WTC11 (cell line): ENCODE data around the gene ATP8B3. TPM values are rescaled to one million over a fixed set of nuclear protein-coding genes. Genes with fewer than 3 reads are reported as not detected.

Source experiments
- ATAC-seq: fragments of 200-7000 bp; cut with Tn5 transposase; 2 replicates; pipeline ENCODE4 v1.10.0; 2021; ENCODE audit warnings: mild to moderate bottlenecking, moderate library complexity
- CTCF ChIA-PET: fragments of 300-600 bp; sonication (Branson Sonifier 250); formaldehyde crosslinking; loops from one replicate; lab custom pipeline; 2021; ENCODE audit warnings: antibody characterized with exemption; lab: Charles Lee
- POLR2A ChIA-PET: fragments of 350-600 bp; sonication (Branson Sonifier 250); formaldehyde crosslinking; loops from one replicate; lab custom pipeline; 2021; ENCODE audit warnings: antibody characterized with exemption; lab: Charles Lee
- DNase-seq: peaks from one replicate; pipeline ENCODE4 v3.0.0; 2021; ENCODE audit warnings: low spot score
- H3K27ac Mint-ChIP-seq: 2 replicates; pipeline ENCODE4 v1.8.0; 2021; ENCODE audit warnings: mixed read lengths
- H3K27me3 Mint-ChIP-seq: 2 replicates; pipeline ENCODE4 v1.8.0; 2021; ENCODE audit warnings: low read depth, mild to moderate bottlenecking, moderate library complexity, mixed read lengths
- H3K36me3 Mint-ChIP-seq: 2 replicates; pipeline ENCODE4 v1.8.0; 2021; ENCODE audit warnings: mixed read lengths
- H3K4me1 Mint-ChIP-seq: 2 replicates; pipeline ENCODE4 v1.8.0; 2022; ENCODE audit warnings: mixed read lengths
- H3K4me3 Mint-ChIP-seq: 2 replicates; pipeline ENCODE4 v1.8.0; 2021; ENCODE audit warnings: mild to moderate bottlenecking, moderate library complexity, mixed read lengths
- H3K9me3 Mint-ChIP-seq: 2 replicates; pipeline ENCODE4 v1.8.0; 2021; ENCODE audit warnings: mixed read lengths
- ETV6 ChIP-seq: sonication (generic); formaldehyde crosslinking; IDR thresholded peaks from 2 replicates; pipeline ENCODE4 v1.8.1; 2022; ENCODE audit warnings: mild to moderate bottlenecking, missing genetic modification reagents
- FOXJ3 ChIP-seq: sonication (generic); formaldehyde crosslinking; IDR thresholded peaks from 2 replicates; pipeline ENCODE4 v1.9.0; 2021; ENCODE audit warnings: missing genetic modification reagents, mild to moderate bottlenecking, borderline replicate concordance
- FOXP1 ChIP-seq: sonication (generic); formaldehyde crosslinking; IDR thresholded peaks from 2 replicates; pipeline ENCODE4 v1.8.0; 2022; ENCODE audit warnings: missing genetic modification reagents, mild to moderate bottlenecking, moderate library complexity, borderline replicate concordance
- MYBL2 ChIP-seq: sonication (generic); formaldehyde crosslinking; IDR thresholded peaks from 2 replicates; pipeline ENCODE4 v1.8.1; 2023; ENCODE audit warnings: mild to moderate bottlenecking, moderate library complexity, missing genetic modification reagents
- SMAD4 ChIP-seq: sonication (generic); formaldehyde crosslinking; IDR thresholded peaks from 2 replicates; pipeline ENCODE4 v1.8.0; 2022; ENCODE audit warnings: mild to moderate bottlenecking, missing genetic modification reagents
- SP1 ChIP-seq: sonication (generic); formaldehyde crosslinking; conservative IDR thresholded peaks from 2 replicates; pipeline ENCODE4 v1.8.1; 2022; ENCODE audit warnings: missing genetic modification reagents
- TP53 ChIP-seq: sonication (generic); formaldehyde crosslinking; IDR thresholded peaks from 2 replicates; pipeline ENCODE4 v1.8.1; 2023; ENCODE audit warnings: mild to moderate bottlenecking, missing genetic modification reagents
- ZNF121 ChIP-seq: sonication (generic); formaldehyde crosslinking; IDR thresholded peaks from 2 replicates; pipeline ENCODE4 v1.8.0; 2023; ENCODE audit warnings: missing genetic modification reagents
- ZNF263 ChIP-seq: sonication (generic); formaldehyde crosslinking; IDR thresholded peaks from 2 replicates; pipeline ENCODE4 v1.8.1; 2022; ENCODE audit warnings: low read depth, mild to moderate bottlenecking, moderate library complexity, missing genetic modification reagents
- ZNF423 ChIP-seq: fragments of 250-450 bp; sonication (Bioruptor Pico); IDR thresholded peaks from 2 replicates; pipeline ENCODE4 v2.1.2; 2022; ENCODE audit warnings: mild to moderate bottlenecking, moderate library complexity
- total RNA-seq: library from RNA; stranded (reverse); gene quantifications from 3 replicates; pipeline ENCODE4 v1.2.3, GENCODE V29; 2021
- TF ChIP-seq, protein P1 (sequence below): sonication (generic); formaldehyde crosslinking; IDR thresholded peaks from 2 replicates; pipeline ENCODE4 v1.8.1; 2023; ENCODE audit warnings: mild to moderate bottlenecking, moderate library complexity, missing genetic modification reagents
- TF ChIP-seq, protein P2 (sequence below): fragments of 250-450 bp; sonication (Bioruptor Pico); IDR thresholded peaks from 2 replicates; pipeline ENCODE4 v1.9.0; 2021; ENCODE audit warnings: mild to moderate bottlenecking
- TF ChIP-seq, protein P3 (sequence below): fragments of 250-450 bp; sonication (Bioruptor Pico); IDR thresholded peaks from 2 replicates; pipeline ENCODE4 v1.9.0; 2021; ENCODE audit warnings: mild to moderate bottlenecking, borderline replicate concordance
- TF ChIP-seq, protein P4 (sequence below): fragments of 200-600 bp; IDR thresholded peaks from 2 replicates; pipeline ENCODE4 v1.8.0; 2022; ENCODE audit warnings: antibody characterized with exemption
- TF ChIP-seq, protein P5 (sequence below): sonication (generic); formaldehyde crosslinking; IDR thresholded peaks from 2 replicates; pipeline ENCODE4 v1.8.1; 2022; ENCODE audit warnings: low read depth, missing genetic modification reagents, borderline replicate concordance
- TF ChIP-seq, protein P6 (sequence below): sonication (generic); formaldehyde crosslinking; IDR thresholded peaks from 2 replicates; pipeline ENCODE4 v1.8.1; 2023; ENCODE audit warnings: mild to moderate bottlenecking, missing genetic modification reagents, borderline replicate concordance

ATP8B3 gene
- total RNA-seq, 1 experiment from 2014 or later, result 5.5 TPM

DNA sequence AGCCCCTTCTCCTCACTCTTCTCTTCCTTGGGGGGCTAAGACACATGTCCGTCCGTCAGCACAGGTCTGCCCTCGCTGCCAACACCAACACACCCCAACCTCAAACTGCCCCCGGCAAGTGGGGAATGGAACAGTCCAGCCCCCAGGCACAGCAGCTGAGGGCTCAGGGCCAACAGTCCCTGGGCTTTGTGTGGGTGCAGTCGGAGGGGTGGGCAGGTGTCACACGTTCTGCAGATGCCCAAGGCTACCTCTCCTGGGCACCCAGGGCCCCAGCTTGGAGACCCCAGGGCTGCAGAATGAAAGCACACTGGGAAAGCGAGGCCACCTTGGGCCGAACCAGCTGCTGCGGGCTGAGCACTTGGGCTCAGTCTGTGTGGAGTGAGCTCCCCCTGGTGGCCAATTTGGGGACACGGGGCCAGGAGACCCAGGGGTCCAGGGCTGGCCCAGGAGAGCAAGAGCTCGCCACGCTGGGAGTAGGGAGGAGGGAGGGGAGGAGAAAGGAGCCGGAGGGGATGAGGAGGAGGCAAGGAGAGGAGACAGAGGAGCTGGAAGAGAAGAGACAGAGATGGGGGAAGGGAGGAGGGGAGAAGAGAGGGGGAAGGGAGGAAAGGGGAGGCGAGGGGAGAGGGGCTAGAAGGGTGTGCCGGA is 14.0 kb upstream of the ATP8B3 start:
- H3K27ac Mint-ChIP-seq, result peak overlapping the region; percentile 92

More for the DNA sequence above, 14.0 kb upstream of the ATP8B3 start:
- Mint-ChIP-seq H3K27me3 (no peaks in the 10 kb centered on the region), H3K4me3 (no peak overlapping the region), H3K9me3 (no peaks in the 10 kb centered on the region), H3K4me1 (peaks cover 6% of the 10 kb centered on the region; the same call in 1 of the 2 replicates), H3K36me3 (peaks cover 8% of the 10 kb centered on the region)
- peak; percentile 81 for ATAC-seq
- ChIA-PET POLR2A (interaction anchor here (0.6 to 1.3 kb wide), 5 partner anchors 12 to 1211 kb away, joined by 3 to 8 read pairs (median 3); partner anchors contain the start of gene AP3D1), CTCF (interaction anchor here (0.5 to 4.9 kb wide), 79 partner anchors 9 to 1303 kb away, joined by 3 to 216 read pairs (median 5); partner anchors contain the start of genes ADAT3, ATP8B3, MBD3 and REEP6)
- DNase-seq, result peak; percentile 93
- TF ChIP-seq, protein P1, sequence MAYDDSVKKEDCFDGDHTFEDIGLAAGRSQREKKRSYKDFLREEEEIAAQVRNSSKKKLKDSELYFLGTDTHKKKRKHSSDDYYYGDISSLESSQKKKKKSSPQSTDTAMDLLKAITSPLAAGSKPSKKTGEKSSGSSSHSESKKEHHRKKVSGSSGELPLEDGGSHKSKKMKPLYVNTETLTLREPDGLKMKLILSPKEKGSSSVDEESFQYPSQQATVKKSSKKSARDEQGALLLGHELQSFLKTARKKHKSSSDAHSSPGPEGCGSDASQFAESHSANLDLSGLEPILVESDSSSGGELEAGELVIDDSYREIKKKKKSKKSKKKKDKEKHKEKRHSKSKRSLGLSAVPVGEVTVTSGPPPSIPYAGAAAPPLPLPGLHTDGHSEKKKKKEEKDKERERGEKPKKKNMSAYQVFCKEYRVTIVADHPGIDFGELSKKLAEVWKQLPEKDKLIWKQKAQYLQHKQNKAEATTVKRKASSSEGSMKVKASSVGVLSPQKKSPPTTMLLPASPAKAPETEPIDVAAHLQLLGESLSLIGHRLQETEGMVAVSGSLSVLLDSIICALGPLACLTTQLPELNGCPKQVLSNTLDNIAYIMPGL (CRISPR knock-in tag), result 0 out of 2 replicates have a peak, but pooled peaks have one; percentile 16
- TF ChIP-seq, protein P2, sequence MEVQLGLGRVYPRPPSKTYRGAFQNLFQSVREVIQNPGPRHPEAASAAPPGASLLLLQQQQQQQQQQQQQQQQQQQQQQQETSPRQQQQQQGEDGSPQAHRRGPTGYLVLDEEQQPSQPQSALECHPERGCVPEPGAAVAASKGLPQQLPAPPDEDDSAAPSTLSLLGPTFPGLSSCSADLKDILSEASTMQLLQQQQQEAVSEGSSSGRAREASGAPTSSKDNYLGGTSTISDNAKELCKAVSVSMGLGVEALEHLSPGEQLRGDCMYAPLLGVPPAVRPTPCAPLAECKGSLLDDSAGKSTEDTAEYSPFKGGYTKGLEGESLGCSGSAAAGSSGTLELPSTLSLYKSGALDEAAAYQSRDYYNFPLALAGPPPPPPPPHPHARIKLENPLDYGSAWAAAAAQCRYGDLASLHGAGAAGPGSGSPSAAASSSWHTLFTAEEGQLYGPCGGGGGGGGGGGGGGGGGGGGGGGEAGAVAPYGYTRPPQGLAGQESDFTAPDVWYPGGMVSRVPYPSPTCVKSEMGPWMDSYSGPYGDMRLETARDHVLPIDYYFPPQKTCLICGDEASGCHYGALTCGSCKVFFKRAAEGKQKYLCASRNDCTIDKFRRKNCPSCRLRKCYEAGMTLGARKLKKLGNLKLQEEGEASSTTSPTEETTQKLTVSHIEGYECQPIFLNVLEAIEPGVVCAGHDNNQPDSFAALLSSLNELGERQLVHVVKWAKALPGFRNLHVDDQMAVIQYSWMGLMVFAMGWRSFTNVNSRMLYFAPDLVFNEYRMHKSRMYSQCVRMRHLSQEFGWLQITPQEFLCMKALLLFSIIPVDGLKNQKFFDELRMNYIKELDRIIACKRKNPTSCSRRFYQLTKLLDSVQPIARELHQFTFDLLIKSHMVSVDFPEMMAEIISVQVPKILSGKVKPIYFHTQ (CRISPR knock-in tag), result no peak
- TF ChIP-seq ZNF423 (CRISPR knock-in tag) (0 out of 2 replicates have a peak, but pooled peaks have one; percentile 49), ZNF121 (peak; percentile 91), TP53 (CRISPR knock-in tag) (no peak), SP1 (CRISPR knock-in tag) (no peak), ETV6 (no peak), SMAD4 (CRISPR knock-in tag) (no peak), FOXJ3 (CRISPR knock-in tag) (no peak), FOXP1 (CRISPR knock-in tag) (0 out of 2 replicates have a peak, but pooled peaks have one; percentile 57), ZNF263 (CRISPR knock-in tag) (peak; percentile 94; the same call in 1 of the 2 replicates), MYBL2 (peak; percentile 43; the same call in 1 of the 2 replicates)
- TF ChIP-seq, protein P3, sequence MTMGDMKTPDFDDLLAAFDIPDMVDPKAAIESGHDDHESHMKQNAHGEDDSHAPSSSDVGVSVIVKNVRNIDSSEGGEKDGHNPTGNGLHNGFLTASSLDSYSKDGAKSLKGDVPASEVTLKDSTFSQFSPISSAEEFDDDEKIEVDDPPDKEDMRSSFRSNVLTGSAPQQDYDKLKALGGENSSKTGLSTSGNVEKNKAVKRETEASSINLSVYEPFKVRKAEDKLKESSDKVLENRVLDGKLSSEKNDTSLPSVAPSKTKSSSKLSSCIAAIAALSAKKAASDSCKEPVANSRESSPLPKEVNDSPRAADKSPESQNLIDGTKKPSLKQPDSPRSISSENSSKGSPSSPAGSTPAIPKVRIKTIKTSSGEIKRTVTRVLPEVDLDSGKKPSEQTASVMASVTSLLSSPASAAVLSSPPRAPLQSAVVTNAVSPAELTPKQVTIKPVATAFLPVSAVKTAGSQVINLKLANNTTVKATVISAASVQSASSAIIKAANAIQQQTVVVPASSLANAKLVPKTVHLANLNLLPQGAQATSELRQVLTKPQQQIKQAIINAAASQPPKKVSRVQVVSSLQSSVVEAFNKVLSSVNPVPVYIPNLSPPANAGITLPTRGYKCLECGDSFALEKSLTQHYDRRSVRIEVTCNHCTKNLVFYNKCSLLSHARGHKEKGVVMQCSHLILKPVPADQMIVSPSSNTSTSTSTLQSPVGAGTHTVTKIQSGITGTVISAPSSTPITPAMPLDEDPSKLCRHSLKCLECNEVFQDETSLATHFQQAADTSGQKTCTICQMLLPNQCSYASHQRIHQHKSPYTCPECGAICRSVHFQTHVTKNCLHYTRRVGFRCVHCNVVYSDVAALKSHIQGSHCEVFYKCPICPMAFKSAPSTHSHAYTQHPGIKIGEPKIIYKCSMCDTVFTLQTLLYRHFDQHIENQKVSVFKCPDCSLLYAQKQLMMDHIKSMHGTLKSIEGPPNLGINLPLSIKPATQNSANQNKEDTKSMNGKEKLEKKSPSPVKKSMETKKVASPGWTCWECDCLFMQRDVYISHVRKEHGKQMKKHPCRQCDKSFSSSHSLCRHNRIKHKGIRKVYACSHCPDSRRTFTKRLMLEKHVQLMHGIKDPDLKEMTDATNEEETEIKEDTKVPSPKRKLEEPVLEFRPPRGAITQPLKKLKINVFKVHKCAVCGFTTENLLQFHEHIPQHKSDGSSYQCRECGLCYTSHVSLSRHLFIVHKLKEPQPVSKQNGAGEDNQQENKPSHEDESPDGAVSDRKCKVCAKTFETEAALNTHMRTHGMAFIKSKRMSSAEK (CRISPR knock-in tag), result no peak
- TF ChIP-seq, protein P4, sequence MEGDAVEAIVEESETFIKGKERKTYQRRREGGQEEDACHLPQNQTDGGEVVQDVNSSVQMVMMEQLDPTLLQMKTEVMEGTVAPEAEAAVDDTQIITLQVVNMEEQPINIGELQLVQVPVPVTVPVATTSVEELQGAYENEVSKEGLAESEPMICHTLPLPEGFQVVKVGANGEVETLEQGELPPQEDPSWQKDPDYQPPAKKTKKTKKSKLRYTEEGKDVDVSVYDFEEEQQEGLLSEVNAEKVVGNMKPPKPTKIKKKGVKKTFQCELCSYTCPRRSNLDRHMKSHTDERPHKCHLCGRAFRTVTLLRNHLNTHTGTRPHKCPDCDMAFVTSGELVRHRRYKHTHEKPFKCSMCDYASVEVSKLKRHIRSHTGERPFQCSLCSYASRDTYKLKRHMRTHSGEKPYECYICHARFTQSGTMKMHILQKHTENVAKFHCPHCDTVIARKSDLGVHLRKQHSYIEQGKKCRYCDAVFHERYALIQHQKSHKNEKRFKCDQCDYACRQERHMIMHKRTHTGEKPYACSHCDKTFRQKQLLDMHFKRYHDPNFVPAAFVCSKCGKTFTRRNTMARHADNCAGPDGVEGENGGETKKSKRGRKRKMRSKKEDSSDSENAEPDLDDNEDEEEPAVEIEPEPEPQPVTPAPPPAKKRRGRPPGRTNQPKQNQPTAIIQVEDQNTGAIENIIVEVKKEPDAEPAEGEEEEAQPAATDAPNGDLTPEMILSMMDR, result peak; percentile 85
- TF ChIP-seq, protein P5, sequence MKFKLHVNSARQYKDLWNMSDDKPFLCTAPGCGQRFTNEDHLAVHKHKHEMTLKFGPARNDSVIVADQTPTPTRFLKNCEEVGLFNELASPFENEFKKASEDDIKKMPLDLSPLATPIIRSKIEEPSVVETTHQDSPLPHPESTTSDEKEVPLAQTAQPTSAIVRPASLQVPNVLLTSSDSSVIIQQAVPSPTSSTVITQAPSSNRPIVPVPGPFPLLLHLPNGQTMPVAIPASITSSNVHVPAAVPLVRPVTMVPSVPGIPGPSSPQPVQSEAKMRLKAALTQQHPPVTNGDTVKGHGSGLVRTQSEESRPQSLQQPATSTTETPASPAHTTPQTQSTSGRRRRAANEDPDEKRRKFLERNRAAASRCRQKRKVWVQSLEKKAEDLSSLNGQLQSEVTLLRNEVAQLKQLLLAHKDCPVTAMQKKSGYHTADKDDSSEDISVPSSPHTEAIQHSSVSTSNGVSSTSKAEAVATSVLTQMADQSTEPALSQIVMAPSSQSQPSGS (CRISPR knock-in tag), result no peak
- TF ChIP-seq, protein P6, sequence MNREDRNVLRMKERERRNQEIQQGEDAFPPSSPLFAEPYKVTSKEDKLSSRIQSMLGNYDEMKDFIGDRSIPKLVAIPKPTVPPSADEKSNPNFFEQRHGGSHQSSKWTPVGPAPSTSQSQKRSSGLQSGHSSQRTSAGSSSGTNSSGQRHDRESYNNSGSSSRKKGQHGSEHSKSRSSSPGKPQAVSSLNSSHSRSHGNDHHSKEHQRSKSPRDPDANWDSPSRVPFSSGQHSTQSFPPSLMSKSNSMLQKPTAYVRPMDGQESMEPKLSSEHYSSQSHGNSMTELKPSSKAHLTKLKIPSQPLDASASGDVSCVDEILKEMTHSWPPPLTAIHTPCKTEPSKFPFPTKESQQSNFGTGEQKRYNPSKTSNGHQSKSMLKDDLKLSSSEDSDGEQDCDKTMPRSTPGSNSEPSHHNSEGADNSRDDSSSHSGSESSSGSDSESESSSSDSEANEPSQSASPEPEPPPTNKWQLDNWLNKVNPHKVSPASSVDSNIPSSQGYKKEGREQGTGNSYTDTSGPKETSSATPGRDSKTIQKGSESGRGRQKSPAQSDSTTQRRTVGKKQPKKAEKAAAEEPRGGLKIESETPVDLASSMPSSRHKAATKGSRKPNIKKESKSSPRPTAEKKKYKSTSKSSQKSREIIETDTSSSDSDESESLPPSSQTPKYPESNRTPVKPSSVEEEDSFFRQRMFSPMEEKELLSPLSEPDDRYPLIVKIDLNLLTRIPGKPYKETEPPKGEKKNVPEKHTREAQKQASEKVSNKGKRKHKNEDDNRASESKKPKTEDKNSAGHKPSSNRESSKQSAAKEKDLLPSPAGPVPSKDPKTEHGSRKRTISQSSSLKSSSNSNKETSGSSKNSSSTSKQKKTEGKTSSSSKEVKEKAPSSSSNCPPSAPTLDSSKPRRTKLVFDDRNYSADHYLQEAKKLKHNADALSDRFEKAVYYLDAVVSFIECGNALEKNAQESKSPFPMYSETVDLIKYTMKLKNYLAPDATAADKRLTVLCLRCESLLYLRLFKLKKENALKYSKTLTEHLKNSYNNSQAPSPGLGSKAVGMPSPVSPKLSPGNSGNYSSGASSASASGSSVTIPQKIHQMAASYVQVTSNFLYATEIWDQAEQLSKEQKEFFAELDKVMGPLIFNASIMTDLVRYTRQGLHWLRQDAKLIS (CRISPR knock-in tag), result no peak
